HG02678 (cell line): Measurements from ENCODE around the gene POC1A.
"Not testable (repeated sequence)": the region's sequence is repeated elsewhere in the genome, so short reads cannot be mapped to it uniquely, and the experiment has no call there.

ENCODE experiments used
- ATAC-seq: cut with Tn5 transposase; IDR thresholded peaks from one replicate; pipeline ENCODE4 v1.9.1; 2021; ENCODE audit warnings: mild to moderate bottlenecking, moderate library complexity; ENCODE audit not compliant: unreplicated experiment

POC1A gene

GRCh38 chr3:52184690-52185089 lies 30.5 kb upstream of the POC1A start:
- no peak for ATAC-seq

- no peak for ATAC-seq
Observed at GRCh38 chr3:52183786-52184445, 29.7 kb upstream of the POC1A start.

GRCh38 chr3:52182691-52183090 lies 28.5 kb upstream of the POC1A start:
- ATAC-seq = no peak

GRCh38 chr3:52182196-52182595 lies 28.0 kb upstream of the POC1A start:
- ATAC-seq = no peak

GRCh38 chr3:52181543-52181942 lies 27.3 kb upstream of the POC1A start:
- no peak for ATAC-seq

- ATAC-seq = no peak
Observed at GRCh38 chr3:52178537-52178936, 24.3 kb upstream of the POC1A start.

GRCh38 chr3:52178126-52178525 lies 23.9 kb upstream of the POC1A start:
- not testable (repeated sequence) for ATAC-seq

- ATAC-seq = no peak
Observed at GRCh38 chr3:52177701-52178042, 23.4 kb upstream of the POC1A start.

- no peak for ATAC-seq
Observed at GRCh38 chr3:52176951-52177700, 22.9 kb upstream of the POC1A start.

GRCh38 chr3:52176180-52176752 lies 22.0 kb upstream of the POC1A start:
- ATAC-seq = no peak

GRCh38 chr3:52175416-52176179 lies 21.4 kb upstream of the POC1A start:
- ATAC-seq = no peak

GRCh38 chr3:52174896-52175295 lies 20.7 kb upstream of the POC1A start:
- ATAC-seq = no peak

GRCh38 chr3:52173101-52173500 lies 18.9 kb upstream of the POC1A start:
- ATAC-seq = no peak

GRCh38 chr3:52172262-52172757 lies 18.1 kb upstream of the POC1A start:
- no peak for ATAC-seq

GRCh38 chr3:52171514-52172261 lies 17.5 kb upstream of the POC1A start:
- no peak for ATAC-seq

- ATAC-seq = not testable (repeated sequence)
Observed at GRCh38 chr3:52170217-52170616, 16.0 kb upstream of the POC1A start.

- ATAC-seq = no peak
Observed at GRCh38 chr3:52167240-52167639, 13.0 kb upstream of the POC1A start.

GRCh38 chr3:52162250-52162872 lies 8.1 kb upstream of the POC1A start:
- ATAC-seq = no peak

- no peak for ATAC-seq
Observed at GRCh38 chr3:52159503-52159902, 5.3 kb upstream of the POC1A start.

- no peak for ATAC-seq
Observed at GRCh38 chr3:52155912-52156311, 1.7 kb upstream of the POC1A start.
